Suppressor macrophage treated with lipopolysaccharide for 1 hour (primary cell): Measurements from ENCODE around the gene FILIP1L.

Source experiments
- DNase-seq, 3 donors: peaks; one replicate each; pipeline ENCODE4 v3.0.0-alpha.2; 2020 to 2022

The FILIP1L gene

DNA sequence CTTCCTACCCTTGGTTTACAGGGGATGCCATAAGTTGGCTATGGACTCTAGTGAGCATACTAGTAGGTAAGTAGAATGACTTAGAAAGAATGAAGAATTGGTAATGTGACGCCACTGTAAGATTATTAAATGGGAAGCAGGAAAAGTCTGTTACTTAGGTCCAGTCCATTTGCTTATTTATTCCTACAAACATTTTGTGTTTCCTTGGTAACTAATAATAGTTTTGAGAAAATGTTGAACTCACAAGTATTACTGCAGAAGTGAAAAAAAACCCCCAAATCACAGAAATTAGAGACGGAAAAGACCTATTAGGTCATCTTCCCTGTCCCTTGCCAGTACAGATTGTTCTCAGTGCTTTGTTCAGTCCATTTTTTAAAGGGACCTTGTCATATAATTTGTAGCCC is 233.2 kb downstream of the FILIP1L start:
- peak; percentile 33 to 76 (median 50) for DNase-seq

DNA sequence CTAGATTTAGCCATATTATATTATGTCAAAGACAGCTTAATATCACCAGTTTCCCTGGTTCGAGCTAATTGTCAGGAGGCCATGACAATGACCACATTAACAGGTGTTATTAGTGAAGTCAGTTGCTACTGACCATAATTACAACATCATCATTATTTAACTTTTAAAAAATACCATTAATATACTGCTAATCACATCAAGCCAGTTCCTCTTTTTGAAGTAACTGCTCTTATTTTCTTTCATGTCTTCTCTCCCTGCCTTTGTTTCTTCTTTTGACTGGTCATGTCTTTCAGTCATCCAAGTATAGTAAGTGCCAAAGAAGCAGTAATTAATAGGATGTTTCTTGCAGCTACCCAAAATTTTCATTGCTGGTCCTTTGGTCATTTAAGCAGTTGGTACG is 235.0 kb downstream of the FILIP1L start:
- no peak for DNase-seq

DNA sequence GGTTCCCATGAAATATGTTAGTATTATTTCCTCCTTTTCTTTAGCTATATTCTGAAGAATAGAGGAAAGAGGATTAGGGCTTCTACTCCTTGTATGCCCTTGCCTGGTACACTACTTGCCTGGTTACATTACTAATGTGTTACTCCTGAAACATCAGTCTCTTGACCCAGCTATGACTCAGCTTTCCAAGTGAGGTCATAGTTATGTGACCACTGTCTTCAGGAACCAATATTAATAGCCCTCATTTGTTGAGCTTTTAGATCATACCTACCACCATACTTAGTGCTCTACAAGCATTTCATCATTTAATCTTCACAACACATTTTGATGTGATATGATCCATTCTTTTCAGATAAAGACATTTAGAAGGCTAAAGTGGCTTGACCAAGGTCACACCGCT is 236.3 kb downstream of the FILIP1L start:
- DNase-seq = peak; percentile 72 to 85 (median 83)

DNA sequence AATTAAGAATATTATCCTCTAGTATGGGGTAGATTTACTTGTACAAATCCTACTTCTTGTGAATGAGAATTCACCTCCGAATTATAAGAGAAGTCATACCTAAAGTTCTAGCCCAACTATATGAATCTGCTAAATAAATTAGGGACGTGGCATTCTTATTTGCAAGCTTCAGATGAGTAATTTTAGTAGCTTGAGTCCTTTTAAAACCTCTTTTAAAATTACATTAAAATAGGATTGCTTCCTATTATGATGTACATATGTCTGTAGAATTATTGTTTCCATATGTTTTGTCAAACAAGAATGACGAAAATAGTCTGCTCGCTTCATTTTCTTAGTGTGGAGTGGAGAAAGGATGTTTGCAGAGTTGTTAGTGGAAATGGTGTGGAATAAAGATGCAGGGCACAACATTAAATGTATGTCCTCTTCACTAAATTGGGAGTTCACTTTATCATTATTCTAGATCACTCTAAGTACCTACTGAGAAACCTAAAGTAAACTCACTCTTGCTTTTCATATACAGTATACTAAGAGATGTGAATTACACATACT is 237.2 kb downstream of the FILIP1L start:
- no peak for DNase-seq

DNA sequence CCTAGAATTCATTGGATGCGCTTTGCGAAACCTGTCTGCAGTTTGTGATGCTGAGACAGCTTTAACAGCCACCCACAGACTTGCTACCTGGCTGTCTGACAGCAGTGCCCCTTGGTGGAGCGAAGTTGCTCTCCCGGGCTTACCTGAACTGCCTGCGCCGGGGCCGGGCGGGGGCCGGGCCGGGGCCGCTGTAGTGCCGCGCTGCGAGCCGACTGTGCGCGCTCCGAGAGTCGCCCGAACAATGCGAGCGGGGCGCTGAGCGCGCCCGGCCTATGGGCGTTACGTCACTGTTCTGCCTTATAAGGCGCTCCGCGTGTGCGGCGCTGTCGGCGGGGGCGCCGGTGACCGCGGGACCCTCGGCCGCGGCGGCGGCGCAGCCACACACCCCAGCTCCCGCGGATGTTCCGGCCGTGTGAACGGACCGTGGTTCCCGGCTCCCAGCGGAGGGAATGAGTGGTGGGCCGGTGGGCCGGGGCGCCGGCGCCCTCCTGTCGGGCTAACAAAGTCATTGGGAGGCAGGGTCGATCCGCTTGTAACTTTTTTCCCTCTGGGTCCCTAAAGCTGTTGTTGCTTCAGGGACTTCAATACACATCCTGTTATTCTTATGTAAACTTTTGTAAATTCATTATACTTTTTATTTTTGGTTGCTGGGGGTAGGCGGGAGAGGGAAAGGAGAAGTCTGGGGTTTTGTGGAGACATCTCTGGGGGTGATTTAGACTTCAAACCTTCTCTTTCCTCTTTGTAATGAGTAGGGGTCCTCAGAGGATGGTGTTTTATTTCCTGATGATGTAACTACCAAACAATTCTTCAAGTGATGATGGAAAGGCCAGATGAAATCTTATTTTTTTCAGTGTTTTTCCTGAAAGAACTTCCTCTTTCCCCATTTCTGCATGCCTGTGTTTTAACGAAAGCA is 238.1 kb downstream of the FILIP1L start:
- DNase-seq = peak; percentile 84 to 90 (median 89)

DNA sequence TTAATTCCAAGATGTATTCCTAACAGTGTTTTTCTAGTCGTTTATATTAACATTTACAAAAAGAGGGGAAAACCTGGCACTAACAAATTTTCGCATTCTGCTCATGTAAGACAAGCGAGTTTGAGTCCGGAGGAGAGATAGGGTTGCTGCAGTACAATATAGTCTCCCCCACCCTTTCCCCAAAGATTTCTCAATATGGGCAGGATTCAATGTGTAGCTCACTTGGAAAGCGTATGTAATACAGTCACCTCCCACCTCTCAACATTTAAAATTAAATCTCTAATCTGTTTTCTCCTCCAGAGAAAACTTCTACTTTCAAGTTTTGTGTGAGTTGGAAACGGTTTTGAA is 238.7 kb downstream of the FILIP1L start:
- peak; percentile 36 to 53 (median 46) for DNase-seq

DNA sequence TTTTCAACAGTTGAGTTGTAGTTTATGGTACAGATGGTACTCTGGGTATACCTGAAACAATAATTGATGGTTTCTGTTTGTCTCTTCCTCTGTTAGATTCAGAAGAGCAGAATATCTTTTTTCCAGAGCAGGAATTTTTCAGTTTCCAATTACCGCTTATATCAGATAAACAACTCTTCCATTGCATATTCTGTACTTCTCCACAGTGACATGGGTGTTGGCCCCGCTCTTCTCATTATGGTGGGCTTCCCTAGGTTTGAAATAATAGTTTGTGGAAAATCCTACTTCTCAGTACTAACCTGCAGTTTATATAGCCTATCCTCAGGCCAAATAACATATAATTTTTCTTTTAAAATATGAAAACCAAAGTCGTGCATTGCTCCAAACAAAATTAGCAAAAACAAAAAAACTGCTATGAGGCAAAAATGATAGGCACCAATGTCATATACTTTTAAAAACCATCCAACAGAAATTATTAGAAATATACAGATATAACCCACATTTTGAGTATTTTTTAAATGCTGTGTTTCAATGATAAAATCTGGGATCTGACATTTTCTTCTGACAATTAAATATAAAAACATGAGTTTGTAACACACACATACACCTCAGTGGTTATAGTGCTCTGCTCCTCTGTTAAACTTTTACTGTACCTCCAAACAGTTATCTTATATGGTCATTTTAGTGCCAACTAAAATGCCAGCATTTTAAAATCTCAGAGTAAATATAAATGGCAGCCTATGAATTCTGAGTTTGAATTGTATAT is 239.9 kb downstream of the FILIP1L start:
- DNase-seq = no peak

DNA sequence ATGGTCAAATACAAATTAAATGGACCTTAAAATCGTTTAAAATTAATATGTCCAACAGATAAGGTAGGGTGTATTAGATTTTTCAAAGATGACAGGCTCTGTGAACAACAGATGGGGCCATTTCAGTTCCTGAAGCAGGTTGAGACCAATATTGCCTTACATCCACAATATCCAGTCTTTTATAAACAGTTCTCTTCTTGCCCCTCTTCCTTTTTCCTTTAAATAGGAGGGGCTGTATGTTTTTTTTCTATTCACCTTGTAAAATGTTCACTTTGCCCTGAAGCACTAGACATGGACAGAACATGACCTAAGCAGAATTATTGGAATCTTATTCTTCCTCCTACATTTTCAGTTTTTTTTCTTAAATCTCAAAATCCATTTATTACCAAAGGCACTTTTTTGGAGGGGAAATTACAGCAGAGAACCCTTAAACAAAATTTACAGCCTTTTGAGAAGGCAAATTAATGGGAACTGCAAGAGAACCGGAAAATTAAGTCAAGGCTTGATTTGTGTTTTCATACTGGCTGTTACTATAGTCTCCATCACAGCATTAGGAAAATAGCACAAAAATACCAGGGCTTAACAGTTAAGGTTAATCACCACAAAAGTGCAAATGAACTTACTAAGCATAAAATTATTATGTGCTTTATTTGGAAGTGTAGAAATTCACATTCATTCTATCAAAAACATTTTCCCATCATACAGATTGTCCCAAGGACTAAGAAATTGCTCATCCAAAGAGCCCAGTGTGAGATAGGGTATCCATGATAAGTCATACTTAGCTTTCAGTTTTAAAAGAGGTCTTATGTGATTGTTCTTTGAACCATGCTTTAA is 240.8 kb downstream of the FILIP1L start:
- no peak for DNase-seq

DNA sequence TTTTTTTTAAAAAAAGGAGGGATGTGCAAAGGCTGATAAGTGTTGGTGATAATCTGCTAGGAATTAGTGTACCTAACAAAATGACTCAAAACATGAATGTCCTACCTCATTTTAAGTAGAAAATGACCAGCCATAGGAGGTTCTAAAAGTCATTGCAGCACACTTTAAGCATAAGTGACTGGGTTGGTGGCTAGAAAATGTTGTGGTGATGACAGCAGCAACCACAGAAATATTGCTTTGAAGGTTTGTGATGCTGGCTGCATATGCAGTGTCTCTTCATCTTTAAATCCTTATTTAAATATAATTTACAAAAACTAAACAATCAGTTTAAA is 241.4 kb downstream of the FILIP1L start:
- no peak for DNase-seq

DNA sequence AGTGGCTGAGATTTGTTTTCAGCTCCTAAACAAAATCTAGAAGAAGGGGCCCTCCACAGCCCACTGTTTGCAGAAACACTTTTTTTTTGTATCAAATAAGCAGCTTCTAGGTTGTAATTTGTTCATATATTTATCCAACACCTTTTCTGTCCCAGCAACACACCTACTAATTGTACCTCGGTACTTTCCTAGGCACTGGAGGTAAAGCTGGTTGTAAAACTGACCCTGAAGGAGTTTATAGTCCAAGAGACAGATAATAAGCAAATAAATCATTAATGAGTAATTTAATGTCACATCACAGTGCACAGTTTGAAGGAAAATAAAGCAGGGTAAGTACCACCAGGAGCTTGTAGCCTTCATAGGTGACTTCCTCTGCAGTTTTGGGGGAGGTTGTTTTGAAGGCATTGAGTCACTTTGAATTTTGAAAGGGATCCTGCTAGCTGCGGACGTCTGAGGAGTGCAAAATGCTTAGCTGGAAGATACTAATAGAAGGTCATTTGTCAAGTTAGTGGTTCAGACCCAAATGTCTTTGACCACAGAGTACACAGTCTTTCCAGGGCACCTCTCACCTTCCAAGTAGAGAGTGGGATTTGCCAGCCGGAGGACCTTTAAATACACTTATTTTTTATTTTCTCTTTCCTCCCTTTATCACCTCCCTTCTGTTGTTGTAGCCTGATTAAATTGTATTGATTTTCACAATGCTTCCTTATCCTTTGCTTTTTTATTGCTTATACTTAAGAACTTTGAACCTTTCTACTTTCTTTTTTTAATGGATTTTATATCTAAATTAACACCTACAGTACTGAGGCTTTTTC is 242.9 kb downstream of the FILIP1L start:
- no peak for DNase-seq

DNA sequence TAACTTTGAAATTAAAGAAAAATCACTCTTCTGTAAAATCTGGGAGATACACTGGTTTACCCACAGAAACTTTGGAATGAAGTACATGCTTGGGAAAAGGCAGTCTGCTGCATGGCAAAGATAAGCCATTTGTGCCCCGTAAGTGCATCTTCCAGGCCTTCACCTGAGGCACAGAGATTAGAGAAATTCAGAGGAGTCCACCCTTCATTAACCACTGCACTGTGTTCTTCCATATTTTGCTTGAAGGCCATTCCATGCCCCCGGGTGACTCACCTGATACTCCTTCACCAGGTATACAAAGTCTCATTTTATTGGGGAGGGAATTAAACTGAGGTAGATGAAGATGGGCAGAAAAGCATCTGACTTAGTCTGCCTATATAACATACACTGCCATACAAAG is 243.6 kb downstream of the FILIP1L start:
- DNase-seq = no peak

DNA sequence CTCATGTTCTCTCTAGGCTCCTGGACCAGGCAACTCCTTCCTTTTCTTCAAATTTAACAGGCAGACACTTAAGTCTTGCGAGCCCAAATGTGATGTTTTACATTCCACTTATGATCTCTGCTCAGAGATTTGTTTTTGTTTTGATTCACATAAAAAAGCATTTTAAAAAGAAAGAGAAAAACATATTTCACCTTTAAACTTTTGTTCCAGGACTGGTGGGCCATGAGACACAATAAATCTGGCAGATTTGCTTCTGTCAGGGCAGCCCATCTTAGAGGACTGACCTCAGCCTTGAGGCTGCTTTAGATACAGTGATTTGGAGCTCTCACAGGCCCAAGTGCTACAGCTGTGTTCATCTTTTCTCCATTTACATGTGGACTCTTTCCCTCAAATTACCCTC is 244.7 kb downstream of the FILIP1L start:
- DNase-seq = no peak

DNA sequence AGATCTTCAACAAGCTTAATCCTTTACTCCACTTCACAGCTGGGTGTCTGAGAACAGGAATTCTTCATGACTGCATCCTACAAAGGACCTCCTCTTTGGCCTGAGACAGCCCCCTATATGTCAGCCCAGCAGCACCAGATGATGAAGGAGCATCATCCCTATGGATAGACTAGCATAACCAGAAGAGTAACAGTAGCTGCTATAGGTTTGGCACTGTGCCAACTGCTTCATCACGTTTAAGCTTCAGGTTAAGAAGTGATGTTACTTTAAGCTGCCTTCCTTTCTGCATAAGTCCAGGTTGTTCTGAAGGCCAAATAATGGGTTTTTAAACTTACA is 246.0 kb downstream of the FILIP1L start:
- no peak for DNase-seq

DNA sequence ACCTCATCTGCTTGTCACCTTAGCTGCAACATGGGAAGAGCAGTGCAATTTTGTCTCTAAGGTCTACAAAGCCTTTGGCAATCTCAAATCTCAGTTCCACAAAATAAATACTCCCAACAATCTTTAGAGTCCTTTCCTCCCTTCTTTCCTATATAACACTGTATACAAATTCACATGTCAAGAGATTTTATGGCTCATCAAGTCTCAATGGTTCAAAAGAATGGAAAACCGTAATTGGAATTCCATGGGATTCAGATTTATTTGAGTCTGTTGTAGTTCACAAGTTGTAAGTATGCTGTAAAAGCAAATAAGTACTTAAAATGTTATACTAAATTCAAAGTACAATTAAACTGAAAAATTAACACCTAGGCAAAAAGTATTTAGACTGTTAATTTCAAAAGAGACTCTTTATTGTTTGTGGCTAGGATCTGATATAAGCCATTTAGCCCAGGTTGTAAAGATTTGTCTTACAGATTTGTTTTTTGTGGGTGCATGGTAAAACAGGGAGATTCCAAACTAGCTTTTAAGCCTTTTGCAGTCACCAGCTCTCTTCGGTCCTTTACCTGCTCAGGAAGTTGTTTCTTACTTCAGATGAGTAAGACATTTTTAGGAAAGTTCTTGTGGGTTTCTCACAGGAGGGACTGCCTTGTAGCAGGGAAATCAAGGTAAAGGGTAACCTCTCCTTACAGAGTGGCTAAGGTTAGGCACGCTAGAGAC is 246.5 kb downstream of the FILIP1L start:
- no peak for DNase-seq

DNA sequence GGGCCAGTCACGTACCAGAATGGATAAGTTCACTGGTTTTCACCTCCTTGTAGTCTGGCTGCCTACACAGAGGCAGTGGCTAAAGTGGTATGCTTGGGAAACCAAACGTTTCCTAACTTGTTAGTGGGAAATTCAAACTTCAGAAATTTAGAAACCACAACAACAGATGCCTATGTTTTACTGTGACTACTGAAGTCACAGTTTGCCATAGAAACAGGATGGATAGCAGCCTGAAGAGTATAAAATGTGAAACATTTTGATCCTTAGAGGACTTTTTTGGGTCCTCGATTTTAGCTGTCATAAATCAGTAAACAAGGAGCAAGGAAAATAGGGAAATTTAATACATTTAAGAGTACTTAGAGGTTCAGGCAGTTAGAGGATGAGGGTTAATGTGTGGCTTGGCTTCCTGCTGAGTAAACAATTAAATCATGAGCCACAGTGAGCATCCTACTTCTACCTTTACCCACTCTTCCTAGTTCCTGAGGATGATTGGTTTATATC is 248.0 kb downstream of the FILIP1L start:
- DNase-seq = peak in 1 of 3 donors; percentile 19

DNA sequence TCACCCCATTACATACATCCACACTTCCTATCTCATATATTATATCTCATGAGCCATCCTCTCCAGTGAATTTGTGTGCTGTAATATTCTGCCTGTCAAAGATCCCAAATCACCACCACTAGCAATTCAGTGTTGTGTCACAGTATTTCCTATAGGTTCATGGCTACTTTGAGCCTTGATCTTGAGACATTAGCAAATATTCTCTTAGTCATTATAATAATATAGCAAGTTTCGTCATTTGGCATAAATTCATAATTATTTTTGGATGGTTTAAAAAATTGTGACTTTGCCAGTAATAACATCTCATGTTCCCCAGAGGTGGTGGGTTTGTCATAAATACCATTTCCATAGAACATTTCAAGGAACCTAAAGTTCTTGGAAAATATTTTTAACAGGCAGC is 249.0 kb downstream of the FILIP1L start:
- no peak for DNase-seq

DNA sequence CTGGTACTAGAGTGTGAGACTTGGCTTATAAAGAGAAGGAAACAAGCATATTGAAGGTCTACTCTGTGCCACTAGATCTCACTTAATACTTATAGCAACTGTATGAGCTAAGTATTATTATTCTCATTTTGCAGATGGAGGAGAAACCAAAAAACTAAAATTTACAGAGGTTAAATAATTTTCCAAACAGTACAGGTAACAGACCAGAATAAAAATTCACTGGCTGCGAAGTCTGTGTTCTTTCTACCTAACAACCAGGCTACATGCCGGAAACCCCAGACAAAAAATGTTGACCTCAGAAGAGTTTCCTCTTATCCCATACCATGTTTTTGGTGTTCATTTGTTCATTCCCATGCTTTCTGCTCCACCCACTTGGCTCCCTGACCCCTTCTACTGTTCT is 250.0 kb downstream of the FILIP1L start:
- no peak for DNase-seq

DNA sequence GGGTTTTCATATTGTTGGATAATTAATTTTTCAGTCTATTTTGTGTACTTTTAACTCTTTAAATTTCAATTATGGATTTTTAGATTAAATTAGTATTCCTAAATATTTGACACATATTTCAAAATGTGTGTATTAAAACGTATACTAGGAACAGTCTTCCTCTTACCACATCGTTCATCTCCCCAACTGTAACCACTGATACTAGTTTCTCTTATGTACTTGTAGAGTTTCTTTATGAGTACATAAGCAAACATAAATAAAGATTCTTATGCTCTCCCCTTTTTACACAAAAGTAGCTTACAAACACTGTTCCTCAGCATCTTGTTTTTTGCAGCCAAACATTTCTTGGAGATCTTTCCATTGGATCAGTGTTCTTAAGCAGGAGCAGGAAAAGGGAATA is 250.7 kb downstream of the FILIP1L start:
- no peak for DNase-seq

DNA sequence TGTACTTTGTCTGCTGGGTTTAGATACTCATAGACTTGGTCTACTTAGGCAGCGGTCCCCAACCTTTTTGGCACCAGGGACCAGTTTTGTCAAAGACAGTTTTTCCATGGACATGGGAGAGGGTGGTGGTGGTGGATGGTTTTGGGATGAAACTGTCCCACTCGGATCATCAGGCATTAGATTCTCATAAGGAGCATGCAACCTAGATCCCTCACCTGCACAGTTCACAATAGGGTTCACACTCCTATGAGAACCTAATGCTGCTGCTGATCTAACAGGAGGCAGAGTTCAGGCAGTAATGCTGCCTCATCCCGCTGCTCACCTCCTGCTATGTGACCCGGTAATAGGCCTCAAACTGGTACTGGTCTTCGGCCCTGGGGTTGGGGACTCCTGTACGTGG is 251.3 kb downstream of the FILIP1L start:
- DNase-seq = no peak

DNA sequence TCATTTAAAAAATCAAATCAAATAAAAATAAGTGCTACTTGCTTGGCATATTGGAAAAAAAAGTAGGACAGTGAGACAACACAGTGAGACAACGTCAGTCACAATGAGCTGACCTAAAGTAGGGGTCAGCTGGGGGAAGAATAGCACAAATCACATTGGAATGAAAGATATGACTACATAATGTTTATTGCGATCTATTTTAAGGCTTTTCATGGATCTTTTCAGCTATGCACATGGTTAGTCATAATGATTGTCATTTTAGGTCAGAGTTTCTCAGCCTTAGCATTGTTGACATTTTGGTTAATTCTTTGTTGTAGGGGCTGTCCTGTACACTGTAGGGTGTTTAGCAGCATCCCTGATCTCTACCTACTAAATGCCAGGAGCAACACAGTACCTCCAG is 252.1 kb downstream of the FILIP1L start:
- no peak for DNase-seq

DNA sequence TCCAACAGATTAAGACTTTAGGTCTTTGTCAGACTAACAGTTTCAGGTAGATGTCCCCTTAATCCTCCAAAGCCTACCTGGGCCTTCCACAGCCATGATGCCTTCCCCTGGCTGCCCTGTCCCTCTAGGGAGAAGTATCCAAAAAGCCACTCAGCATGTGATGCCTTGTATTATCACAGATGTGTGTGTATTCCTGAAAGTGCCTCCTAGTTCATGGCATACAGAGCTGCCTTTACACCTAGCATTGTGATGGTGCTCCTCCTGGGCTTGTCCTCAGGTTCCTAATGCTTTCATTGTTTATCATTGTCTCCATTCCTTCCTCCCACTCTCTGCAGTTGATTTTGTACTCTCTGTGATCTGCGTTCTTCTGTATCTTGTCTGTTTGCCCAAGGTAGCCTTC is 253.1 kb downstream of the FILIP1L start:
- DNase-seq = no peak

DNA sequence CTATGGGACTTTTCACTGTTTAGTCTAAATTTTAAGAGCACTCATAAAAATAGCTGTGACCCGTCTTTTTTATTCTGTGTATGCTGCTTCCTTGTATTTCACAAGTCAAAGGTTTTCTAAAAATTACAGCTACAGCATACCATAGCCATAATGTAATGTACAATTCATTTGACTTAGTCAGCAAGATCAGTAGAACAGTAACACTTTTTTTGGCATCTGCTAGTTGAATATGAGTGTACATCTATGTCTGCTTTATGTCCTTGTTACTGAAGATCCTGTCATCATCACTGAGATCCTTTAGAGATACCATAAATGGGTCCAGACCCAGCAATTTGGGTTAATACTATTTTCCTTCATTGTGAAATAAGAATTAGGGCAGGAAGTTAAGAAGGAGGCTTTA is 254.5 kb downstream of the FILIP1L start:
- DNase-seq = no peak
